HG02798 (cell line): ENCODE measurements around the gene SHC1.
A peak's percentile ranks its signal among the peaks of the same experiment; 100 is the strongest.

ENCODE experiments used
- ATAC-seq: cut with Tn5 transposase; IDR thresholded peaks from one replicate; pipeline ENCODE4 v1.9.1; 2021; ENCODE audit warnings: mild to moderate bottlenecking; ENCODE audit not compliant: unreplicated experiment, poor library complexity

Gene SHC1

DNA sequence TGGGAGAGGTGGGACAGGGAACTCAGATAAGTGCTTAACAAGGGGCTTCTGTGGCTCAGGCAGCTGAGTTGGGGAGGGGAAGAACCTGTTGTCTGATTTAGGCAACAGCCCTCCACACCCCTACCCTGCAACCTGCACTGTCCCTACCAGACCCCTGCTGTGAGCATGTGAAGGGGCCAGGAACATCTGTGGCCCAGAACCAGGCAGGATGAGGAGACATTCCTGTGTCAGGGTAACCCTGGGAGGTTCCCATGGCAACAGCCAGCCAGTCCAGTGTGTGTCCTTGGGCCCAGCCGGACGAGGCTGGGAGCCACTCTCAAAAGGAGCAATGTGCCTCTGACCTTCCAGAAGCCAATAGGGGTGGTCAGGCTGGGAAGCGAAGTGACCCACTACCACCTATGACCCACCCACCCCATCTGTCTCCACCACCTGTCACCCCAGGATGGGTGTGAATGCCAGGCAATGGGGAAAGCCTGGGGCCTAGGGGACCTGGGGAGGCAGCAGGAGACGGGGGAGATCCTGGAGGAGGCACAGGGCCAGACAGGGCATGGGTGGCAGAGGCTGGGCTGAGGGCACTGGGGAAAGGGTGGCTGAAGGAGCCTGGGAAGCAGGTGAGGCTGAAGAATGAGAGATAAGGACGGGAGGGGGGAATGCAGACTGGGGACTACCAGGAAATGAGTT lies 29.1 kb downstream of the SHC1 start:
- ATAC-seq = no peak

DNA sequence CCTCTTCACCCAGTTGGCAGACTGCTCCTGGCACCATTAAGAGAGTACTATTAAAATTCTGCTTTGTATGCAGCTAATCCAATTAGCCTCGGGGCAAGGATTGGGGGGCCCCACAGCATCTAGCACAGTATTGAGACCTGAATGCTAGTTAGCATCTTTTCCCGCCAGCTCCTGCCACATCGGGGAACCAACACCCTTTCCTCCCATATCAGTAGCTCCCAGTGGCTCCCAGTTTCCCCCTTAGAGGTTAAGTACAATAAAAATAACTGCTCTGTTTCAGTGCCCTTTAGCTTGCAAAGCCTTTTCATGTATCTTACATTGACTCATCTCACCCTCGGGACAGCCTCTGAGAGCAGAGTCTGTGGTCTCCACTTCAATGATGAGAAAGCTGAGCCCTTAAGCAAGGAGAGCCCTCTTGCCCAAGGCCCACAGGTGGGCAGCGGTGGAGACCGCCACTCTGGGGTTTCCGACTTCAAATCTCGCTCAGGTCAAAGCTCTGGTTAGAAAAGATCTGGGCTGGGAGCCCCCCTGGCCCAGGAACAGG lies 29.8 kb downstream of the SHC1 start:
- no peak for ATAC-seq

DNA sequence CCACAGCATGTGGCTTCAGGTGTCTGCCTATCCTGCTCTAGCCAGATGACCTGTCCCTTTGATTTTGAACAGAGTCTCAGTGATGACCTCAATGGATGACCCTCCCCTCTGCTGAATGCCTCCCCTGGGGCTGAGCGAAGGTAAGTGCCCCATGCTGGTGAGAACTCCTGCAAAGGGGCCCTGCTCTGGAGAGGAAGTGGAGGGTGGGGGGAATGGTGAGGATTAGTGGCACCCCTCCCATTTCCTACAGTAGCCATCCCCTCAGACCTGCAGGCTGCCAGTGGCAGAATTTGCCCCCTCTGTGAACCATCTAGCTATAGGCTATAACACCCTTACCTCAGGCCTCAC lies 30.4 kb downstream of the SHC1 start:
- ATAC-seq = no peak

- no peak for ATAC-seq
Measured at GRCh38 chr1:154938604-154939399, 31.7 kb downstream of the SHC1 start.

DNA sequence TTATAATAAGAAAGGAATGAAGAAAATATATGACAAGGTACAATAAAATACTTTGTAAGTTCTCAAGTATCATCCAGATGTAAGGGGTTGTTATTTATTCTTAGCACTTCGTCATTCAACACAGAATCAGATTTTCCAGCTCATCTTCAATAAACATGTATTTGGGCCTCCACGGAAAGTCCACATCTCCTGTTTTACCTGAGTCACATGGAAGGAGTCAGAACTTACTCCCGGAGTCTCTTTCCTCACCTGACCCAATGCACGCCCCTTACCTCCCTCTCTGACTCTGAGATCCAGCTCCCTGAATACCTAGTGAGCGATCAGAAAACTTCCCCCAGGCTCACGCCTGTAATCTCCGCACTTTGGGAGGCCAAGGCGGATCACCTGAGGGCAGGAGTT lies 32.6 kb downstream of the SHC1 start:
- ATAC-seq = no peak

- ATAC-seq = peak; percentile 70
Measured at GRCh38 chr1:154937085-154937987, 33.2 kb downstream of the SHC1 start.

- peak; percentile 84 for ATAC-seq
Measured at GRCh38 chr1:154936555-154937084, 33.9 kb downstream of the SHC1 start, which contains the start of gene PMVK. PMVK (minus strand) TSS chr1:154936719; CDS start chr1:154936685, 34 bp downstream.

DNA sequence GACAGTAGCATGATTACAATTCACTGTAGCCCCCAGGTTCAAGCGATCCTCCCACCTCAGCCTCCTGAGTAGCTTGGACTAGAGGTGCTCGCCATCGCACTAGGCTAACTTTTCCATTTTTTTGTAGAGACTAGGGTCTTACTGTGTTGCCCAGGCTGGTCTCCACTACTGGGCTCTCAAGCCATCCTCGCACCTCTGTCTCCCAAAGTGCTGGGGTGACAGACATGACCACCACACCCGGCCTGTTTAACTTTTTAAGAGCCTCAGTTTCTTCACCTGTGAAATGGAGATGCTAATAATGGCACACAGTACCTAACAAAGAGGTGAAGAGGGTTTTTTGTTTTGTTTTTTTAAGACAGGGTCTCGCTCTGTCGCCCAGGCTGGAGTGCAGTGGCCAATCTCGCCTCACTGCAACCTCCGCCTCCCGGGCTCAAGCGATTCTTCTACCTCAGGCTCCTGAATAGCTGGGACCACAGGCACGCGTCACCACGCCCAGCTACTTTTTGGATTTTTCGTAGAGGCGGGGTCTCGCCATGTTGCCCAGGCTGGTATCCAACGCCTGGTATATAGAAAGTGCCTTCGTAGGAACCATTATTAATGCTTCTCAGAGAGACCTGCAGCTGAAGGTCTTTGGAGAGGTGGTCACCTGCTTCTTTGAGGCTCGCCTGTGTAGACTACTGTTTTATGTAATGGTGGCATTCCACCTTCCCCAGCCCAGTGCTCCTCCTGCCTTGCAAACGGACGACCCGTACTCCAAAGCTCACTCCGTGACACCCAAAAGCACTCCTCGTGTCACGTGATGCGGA lies 34.6 kb downstream of the SHC1 start:
- no peak for ATAC-seq

DNA sequence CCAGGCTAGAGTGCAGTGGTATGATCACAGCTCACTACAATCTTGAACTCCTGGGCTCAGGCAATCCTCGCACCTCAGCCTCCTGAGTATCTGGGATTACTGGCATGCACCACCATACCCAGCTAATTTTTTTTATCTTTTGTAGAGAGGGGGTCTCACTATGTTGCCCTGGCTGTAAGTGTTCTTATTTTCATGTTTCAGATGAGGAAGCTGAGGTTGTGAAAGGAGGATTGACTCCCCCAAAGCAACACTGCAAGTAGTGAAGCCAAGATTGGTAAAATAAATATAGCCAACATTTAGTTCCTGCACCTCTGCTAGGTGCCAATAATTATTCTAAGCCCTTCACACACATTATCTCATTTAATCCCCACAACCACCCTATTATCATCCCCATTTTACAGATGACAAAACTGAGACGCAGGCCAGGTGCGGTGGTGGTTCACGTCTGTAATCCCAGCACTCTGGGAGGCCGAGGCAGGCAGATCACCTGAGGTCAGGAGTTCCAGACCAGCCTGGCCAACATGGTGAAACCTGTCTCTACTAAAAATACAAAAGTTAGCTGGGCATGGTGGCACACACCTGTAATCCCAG lies 36.1 kb downstream of the SHC1 start:
- no peak for ATAC-seq

DNA sequence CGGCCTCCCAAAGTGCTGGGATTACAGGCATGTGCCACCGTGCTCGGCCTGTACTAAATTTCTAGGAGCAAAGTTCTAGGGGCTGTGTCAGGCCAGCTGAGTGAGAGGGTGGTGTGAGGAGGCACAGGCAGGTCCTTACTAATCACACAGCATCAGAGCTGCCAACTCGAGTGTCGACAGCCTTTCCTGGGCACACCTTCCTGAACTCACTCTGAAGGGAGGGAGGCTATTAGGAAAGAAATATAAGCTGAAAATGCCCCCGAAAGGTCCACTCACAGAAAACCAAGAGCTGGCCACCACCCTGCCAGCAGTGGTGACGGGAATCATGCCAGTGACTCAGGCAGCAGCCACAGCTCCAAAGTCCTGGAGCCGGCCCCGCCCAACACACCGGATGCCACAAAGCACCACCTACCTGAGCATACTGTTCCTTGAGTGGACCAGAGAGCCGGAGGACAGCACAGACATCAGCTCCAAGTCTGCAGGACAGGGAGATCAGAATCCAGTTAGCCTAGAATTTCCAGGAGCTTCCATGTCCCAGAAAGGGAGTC lies 38.5 kb downstream of the SHC1 start:
- ATAC-seq = no peak

GRCh38 chr1:154926201-154926600 lies 44.3 kb downstream of the SHC1 start:
- ATAC-seq = no peak

DNA sequence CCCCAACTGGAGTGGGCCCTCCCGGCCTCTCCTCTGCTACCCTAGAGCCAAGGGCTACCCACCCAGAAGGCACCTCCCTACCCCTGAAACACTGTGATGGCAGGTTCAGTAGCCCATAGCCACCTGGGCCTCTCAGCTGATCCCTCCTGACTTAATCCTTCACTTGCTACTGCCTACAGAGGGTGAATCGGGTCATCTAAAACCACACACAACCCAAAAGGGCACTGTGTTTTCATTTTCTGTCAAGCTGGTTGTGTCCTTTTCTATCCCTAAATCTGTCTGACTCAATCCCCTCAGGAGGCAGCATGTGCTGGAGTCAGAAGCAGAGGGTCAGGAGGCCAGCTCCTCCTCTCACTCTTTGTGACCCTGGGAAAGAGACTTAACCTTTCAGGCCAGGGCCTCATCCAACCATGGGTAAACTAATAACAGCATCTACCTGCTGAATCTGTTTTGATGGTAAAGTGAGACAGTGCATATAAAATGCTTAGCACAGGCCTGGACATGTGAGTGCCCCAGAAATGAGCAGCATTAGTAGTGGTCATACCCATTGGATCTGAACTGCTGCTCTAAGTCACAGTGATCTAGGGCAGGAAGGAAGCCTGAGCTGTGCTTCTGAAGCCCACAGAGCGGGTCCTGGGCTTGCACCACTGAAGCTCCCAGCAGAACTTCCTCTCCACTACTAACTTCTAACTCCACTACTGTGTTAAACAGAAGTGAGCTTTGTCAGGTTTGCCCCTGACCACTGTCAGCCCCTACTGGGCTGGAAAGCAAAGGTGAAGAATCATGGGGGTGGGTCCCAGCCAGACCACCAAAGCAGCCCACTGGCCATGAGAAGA lies 45.0 kb downstream of the SHC1 start:
- no peak for ATAC-seq

DNA sequence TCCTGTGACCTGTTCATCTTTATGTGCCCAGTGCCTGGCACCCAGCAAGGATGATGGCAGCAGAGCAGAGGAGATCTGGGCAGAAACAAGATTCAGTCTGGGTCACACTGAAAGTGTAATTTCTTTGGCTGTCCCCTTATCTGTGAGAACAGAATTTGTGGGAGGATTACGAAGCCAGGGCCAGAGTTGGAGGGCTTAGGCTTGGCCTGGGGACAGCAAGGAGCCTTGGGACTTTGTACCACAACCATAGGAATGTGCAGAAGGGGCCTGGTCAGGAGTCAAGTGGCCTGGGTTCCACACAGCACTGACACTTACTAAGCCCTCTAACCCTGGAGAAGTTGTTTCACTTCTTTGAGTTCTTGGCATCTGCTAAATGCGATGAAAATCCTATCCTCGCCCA lies 46.9 kb downstream of the SHC1 start:
- no peak for ATAC-seq

GRCh38 chr1:154913273-154913672 lies 57.3 kb downstream of the SHC1 start:
- no peak for ATAC-seq

- no peak for ATAC-seq
Measured at GRCh38 chr1:154912755-154913154, 57.8 kb downstream of the SHC1 start.
